Epithelial cell of alveolus of lung (primary cell): ENCODE results near the gene PATZ1. TPM values are rescaled to one million over a fixed set of nuclear protein-coding genes. Genes with fewer than 3 reads are reported as not detected.

Experiments
- total RNA-seq: library from RNA; depleted of rRNA; stranded (reverse); fragments of >200 nt; gene quantifications from 2 replicates; pipeline ENCODE4 v1.2.1, GENCODE V29; 2015

Gene PATZ1
- 19.0 and 19.6 TPM in 2 replicates for total RNA-seq

GRCh38 chr22:31346255-31346732, at the start of gene PATZ1:
Gene PATZ1, minus strand, starts transcription at chr22:31346346. Its CDS starts 744 bp downstream, at chr22:31345602.

GRCh38 chr22:31292236-31292989, 53.7 kb downstream of the PATZ1 start, which contains the start of gene PIK3IP1:
Gene PIK3IP1, minus strand, starts transcription at chr22:31292488. Its CDS starts 144 bp downstream, at chr22:31292344.

Other genes with a start within 250 kb of the PATZ1 start
- gene SELENOM, start 238.8 kb downstream of the PATZ1 start, total RNA-seq, result 287 and 373 TPM in 2 replicates
- 0.52 and 1.8 TPM in 2 replicates for gene INPP5J, start 223.4 kb downstream of the PATZ1 start, total RNA-seq
- 0.08 and 2.3 TPM in 2 replicates for gene PLA2G3, start 205.8 kb downstream of the PATZ1 start, total RNA-seq
- 23.7 and 30.1 TPM in 2 replicates for gene RNF185, start 186.2 kb downstream of the PATZ1 start, total RNA-seq
- gene LIMK2, start 134.0 kb downstream of the PATZ1 start, total RNA-seq, result 10.5 and 15.1 TPM in 2 replicates
- gene PIK3IP1, start 53.9 kb downstream of the PATZ1 start, total RNA-seq, result 20.8 and 22.3 TPM in 2 replicates
- 48.4 and 66.3 TPM in 2 replicates for gene DRG1, start 53.3 kb upstream of the PATZ1 start, total RNA-seq
- 6.9 and 7.1 TPM in 2 replicates for gene EIF4ENIF1, start 143.5 kb upstream of the PATZ1 start, total RNA-seq
- gene SFI1, start 150.2 kb upstream of the PATZ1 start, total RNA-seq, result 6.6 and 12.6 TPM in 2 replicates